CD4-positive, alpha-beta T cell treated with Interleukin-15 for 4 hours (primary cell): ENCODE measurements around the gene PDGFB.

ENCODE experiments used
- DNase-seq: peaks from one replicate; pipeline ENCODE4 v3.0.0-alpha.2; 2020; ENCODE audit warnings: low spot score

The PDGFB gene

DNA sequence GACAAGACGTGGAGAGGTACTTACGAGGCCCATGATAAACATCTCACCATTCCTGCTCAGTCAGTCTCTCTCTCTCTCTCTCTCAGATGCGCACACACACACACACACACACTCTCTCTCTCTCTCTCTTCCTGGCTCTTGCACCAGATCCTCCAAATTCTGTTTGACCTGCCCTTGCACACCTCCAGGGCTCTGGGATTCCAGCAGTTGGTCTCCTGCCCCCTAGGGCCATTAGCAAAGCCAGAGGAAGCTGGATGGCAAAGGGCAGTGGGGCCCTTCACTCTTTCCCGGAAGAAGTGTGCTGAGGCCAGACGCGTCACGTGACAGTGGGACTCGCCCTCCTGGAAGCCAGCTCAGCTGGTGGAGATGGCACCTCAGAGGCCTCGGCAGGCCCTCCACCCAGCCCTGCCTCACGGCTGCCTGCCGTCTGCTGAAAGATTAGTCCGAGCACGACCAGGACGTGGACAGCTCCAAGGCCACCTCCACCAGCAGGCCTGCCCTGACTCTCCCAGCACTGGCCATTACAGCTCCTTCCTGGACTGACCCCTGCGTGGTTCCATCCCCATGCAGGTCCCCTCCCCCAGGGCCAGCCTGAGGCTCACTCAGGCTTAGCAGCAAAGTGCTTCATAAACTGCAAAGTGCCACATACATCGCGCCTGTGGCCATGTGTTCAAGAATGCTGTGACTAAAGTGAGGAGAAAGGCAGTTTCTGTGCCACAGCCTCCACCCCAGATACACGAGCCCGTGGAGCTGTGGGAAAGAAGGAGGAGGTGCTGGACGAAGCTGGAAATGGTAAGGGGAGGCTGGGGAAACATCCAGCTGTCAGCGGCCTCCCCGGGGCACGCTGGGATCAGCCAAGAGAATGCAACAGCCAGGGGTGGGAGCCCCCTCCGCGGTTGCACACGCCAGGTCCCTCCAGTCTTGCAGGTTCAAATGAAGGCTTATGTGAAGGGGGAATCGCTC, 3.7 kb downstream of the PDGFB start:
- DNase-seq: peak; percentile 54

DNA sequence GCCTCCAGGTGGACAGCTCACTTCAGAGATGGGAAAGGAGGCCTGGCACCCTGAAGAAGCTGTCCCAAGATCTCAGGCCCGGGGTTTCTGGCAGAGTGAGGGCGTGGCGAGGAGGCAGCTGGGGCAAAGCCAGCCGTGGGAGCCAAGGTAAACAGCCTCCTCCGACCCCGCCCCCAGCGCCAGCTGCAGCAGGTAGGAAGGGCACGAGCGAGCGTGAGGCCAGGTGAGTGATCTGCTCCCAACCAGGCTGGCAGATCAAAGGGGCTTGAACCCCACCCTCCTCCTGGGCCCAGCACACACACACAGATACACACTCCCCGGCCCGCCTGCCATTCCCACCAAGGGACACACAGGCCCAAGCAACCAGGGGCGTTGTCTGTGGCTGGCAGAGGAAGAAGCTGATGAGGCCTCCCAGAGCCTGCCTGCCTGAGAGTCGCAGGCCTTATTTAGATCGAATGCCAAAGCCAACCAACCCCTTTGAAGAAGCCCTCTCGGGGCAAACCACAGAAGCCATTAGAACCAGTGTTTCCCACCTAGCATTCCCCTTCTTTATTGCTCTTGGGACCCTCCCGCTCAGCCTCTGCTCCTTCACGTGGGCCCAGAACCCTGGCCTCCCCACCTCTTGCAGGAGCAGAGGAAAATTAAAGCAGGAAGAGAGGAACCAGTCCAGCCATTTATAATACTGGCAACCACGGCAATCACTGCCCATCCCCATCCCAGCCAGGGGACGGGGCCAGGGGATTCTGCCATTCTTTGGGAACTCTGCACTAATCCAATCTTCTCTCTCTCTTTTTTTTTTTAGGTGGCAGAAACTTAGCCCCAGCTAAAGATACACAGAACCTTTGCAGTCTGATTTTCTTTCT, 5.0 kb downstream of the PDGFB start:
- no peak for DNase-seq

DNA sequence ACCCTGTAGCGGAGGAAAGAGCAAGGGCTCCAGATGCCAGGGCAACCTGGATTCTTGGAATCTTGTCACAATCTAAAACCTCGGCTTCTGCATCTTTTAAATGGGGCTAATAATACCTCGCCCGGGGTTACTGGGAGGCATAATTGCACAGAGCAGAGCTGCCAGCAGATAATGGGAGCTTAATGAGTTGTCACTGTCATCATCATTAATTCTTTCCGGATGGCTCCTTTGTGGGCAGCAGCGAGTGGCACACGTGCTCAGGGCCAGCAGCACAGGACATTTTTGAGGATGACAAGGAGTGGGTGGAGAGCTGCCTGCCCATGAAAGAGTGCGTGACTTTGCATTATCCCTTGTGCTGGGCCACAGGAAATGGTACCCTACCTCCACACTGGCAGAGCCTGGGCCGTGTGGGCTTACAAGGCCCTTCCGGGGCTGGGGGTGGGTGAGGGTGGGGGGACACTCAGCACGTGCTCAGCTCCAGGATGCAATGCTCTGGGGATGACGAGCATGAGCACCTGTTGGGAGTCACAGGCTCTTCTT, 5.7 kb downstream of the PDGFB start:
- DNase-seq: no peak

DNA sequence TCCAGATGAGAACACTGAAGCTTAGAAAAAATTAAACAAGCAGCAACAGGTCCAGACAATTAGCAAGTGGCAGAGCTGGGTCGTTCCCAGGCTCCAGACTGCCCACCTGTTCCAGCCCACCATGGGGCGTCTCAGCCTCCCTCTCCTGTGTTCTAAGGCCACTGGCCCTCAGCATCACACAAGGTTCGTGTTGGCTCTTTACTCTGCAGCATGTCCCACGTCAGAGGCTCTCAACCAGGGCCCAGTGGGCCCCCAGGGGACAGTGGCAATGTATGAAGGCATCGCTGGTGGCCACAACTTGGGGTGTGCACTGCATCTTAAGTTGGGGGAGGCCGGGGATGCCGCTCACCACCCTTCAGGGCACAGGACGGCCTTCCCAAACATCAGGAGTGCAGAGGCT, 6.2 kb downstream of the PDGFB start:
- DNase-seq: no peak

DNA sequence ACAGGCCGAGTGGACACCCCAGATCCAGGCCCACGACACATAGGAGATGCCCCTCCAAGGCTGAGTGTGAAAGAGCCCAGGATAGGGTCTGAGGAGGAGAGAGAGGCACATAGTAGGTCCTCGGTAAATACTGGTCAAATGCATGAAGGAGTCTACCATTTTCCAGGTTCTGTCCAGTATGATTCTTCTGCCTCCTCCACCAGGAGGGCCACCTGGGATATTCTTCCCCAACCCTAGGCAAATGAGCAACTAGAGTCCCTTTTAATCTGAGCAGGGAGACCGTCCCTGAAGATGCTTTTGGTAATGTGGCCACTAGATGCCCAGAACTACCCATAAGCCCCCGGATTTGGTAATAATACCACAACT, 6.7 kb downstream of the PDGFB start:
- no peak for DNase-seq

DNA sequence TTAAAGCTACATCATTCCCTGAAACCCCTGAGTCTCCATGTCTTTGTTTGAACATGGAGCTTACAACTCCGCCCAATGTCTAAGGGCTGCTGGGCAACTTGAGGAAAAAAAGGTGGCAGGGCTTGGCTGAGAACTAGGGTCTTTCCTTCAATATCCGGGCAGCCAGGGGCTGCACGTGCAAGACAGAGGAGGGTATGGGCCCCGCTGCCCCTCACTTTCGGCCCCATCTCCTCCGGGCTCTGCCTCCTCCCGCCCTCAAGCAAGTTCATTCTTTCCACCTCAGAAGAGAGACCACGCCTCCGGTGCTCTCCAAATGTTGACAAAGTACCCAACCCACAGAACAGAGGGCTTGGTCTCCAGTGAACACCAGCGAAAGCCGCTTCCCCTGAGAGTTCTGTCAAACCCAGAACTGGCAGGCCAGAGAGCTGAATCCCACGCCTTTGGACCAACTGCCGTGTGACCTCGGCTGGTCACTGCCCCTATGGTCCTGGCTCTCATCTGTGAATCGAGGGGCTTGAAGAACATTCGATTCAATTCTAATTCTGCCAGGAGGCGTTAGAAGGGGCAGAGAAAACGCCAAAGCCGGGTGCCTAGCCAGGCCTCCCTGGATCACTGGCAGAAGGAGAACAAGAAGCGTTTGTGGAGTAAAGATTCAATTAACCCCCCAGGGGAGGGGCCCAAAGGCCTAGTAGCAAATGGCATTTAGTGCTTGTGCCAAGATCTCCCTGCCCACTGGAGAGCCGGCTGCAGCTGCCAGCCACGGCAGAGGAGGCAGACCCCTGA, 7.3 kb downstream of the PDGFB start:
- no peak for DNase-seq

DNA sequence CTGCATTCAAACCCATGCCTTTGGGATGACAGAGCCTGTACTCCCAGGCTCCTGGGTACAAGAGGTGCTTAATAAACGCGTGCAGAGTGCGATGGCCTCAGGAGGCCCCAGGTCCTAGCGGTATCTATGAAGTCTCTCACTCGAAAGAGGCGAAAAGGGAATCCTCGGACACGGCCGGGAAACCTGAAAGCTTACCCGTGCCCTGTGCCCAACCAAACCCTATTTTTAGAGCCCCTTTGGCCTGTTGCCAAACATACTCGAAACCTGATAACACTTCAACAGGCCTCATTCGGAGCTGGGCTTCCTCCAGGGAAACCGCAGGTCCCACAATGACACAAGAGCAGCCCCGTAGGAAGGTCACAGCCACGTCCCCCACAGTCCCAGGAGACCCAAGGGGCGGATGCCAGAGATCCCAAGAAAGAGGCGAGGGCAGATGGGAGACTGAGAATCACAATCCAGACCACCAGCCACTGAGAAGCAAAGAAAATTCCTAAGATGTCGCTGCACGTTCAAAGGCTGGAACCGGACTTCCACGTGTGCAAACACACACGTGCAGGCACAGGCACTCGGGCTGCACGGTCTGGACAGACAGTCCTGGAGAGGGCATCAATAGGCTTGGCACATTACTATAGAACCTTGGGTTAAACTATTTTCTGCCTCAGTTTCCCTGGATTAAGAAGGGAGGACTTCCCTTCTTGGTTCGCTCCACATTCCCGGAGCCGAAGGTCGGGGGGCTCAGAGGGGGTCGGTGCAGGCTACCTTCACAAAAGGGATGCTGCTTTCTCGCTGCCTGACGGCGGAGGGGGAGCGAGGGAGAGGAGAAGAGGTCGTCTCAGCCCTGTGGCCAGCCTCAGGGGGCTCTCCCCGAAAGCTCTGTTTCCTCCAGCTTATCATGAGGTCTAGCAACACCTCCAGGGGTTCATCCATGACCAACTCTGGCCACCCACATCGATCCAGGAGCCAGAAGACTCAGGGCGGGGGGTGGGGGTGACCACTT, 8.2 kb downstream of the PDGFB start:
- peak; percentile 57 for DNase-seq

DNA sequence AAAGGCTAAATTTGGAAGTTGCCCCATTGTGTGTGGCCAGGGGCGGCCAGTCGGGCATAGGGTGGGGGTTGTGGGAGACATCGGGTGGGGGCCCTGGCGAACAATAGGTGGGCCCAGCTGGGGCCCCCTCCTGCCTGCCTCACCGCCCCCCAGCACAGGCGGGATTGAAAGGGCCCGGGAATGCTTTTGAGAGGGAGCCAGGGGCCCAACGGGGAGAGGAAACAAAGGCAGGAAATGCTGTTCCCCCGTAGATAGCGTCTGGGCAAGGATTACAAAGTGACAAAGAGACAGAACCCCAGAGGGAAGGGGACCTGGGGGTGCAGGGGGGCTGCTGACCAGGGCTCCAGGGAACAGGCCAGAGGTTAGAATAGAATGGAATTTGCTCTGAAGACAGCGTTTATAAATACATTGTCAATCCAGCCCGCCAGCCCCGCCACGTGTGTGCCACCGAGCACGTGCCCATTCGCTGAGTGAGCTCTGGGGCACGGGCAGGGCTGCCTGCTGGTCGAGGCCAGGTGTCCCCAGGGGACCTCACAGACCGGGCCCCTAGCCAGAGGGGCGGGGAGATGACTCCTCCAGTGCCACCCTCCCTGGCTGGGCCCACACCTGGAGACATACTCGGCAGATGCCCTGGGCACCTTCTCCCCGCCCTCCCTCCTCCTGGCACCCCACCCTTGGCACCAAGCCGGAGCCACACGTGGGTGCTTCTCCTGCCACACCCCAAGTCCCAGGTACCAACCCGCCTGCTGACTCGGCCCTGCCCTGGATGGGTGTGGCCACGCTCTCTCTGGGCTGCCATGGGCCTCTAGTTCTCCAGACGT, 9.7 kb downstream of the PDGFB start:
- no peak for DNase-seq

DNA sequence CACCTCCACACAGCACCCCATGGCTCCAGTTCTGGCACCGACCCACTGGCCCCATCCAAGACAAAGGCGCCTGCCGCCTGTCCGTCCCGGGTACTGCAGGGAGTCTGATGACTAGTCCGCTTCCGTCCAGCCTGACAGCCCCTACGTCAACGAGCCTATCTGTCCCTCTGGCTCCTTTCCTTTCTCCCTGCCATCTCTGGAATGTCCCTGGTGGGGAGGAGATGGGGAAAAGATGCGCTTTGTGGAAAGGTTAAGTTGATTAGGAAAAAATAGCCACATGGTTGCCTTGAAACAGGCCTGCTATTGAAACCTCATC, 10.4 kb downstream of the PDGFB start:
- no peak for DNase-seq

DNA sequence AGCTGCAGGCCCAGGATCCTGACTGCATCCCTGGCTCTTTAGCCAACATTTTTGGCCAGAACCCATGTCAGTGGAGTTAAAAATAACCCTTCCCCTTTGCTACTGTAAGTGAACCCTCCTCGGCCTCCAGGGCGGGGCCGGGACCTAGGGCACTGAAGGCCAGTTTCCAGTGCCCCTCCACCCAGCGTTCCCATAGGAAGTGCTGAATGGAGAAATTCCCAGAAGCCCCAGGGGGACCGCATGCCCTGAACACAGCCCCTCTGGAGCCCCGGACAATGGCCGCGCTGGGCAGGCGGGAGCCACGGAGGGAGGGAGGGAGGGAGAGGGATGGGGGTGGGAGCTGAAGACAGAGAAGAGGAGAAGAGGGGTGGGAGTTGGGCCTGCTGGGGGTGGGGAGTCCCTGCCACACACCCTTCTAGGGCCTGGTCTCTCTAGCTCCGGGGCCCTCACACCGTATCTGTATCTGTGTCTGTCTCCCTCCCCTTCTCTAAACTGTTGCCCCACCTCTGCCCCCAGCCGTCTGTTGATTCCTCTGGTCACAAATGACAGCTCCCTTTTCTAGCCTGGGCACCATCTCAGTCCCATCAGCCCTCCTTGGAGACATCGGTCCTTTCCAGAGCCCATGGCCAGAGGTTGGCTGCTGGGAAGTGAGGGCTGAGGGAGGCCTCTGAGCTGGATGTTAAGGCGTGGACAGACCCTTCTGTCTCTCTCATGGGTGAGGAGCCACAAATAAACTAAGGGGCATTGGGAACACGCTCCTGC, 10.9 kb downstream of the PDGFB start:
- no peak for DNase-seq

DNA sequence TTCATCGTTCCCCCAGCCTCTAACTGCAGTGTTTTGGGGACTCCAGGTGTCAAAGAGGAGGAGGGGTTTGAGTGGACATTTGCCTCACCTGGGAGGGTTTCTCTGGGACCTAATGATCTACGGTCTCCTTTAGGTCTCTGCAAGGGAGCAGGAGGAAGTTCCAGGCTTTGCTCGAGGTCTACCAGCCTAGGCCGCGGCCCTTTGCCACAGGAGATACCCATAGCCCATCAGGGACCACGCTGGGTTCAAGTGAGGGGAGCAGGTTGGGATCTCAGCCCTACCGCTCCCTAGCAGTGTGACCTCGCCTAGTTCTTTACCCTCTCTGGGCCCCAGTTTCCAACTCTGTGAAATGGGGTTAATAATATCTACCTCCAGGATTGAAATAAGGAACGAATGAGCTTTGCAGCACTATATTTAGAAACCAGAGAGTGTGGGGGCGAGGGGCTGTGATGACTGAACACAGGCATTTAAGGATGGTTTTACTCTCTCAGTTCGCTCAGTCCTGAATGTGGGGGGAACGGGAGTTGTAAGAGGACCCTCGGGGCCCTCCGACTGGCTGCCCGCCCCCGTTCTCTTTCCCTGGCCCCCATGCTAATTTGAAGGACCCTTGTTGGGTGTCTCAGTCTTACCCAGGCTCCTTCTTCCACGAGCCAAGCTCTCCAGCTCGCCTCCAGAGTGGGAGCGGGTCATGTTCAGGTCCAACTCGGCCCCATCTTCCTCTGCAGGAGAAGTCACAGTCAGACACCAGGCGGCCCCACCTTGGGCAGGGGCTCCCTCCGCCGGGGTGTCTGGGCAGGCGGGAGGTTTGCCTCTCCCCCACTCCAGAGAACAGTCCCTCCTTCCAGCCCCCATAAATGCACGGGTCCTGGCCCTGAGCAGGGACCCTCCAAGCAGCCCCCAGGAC, 11.7 kb downstream of the PDGFB start:
- DNase-seq: no peak

DNA sequence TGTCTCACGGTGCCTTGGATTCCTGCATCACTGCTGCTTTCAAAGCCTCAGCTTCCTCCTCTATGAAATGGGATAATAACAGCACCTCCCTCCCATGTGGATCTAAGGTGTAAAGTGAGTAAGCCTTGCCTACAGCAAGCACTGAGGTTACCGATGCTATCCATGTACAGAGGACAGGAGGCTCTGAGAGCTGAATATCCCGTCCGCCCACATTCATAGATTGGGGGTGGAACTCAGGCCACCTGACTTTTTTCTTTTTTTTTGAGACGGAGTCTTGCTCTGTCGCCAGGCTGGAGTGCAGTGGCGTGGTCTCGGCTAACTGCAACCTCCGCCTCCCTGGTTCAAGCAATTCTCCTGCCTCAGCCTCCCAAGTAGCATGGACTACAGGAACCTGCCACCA, 12.5 kb downstream of the PDGFB start:
- no peak for DNase-seq

DNA sequence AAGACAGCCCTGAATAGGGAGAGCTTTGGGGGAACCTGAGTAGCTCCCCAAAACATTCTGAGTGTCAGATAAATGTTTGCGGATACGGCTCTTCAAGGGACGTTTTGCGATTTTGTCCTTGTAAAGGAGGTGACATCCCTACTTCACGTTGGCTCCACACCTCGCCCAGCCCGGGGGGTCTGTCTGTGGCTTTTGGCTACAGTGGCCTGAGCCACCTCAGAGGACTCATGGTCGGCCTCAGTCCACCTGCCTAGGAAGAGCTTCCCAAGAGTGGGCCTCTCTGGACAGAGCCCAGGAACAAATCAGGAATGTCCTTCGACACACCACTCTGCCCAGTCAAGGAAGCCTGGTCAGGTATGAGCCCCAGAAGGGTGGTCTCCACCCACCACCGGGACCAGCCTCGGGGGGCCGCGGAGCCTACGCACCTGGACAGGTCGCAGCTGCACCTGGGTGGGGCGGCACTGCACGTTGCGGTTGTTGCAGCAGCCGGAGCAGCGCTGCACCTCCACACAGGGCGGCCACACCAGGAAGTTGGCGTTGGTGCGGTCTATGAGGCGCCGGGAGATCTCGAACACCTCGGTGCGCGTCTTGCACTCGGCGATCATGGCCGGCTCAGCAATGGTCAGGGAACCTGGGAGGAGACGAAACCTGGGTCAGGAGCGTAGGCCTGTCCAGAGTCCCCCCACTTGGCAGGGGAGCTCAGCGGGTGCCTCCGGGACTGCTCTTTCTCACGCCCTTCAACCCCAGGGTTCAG, 13.4 kb downstream of the PDGFB start:
- no peak for DNase-seq

DNA sequence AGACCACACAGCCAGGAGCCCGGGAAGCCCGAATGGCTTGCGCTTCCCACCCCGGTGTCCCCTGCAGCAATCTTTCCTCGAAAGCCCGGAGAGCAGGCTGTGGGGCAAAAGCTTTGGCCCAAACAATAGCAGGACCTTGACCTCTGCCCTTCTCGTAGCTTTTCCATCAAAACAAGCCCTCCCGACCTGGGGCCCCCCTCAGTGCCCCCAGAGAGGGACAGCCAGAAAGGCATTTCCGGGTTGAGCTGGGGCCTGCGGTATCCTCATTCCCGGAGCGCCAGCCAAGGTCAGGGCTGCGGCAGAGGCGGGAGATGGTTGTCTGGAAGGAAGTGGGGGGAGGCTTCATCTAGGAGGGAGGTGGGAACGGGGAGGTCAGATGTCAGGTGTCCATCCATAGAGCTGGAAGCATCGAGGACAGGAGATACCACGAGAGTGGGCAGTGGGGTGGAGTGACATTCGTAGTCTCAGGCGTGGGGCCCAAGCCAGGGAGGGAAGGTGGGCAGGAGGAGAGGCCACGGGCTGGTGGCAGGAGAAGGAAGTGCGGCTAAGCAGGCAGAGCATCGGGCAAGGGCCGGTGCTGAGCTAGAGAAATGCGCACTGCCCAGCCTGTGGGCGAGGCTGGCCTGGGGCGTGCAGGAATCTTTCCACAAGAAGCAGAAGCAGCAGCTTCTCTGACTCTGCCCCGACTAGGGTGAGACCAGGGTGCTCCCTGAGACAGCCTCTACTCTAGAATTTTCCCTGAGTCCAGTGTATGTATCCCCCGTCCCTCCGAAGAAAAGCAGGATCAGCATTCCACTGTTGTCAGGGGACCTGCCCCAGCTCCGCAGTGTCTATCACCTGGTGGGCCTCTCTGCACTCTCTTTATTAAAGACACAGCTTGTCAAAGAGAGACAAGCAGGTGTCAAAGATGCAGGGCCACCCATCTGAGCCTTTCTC, 14.3 kb downstream of the PDGFB start:
- no peak for DNase-seq

DNA sequence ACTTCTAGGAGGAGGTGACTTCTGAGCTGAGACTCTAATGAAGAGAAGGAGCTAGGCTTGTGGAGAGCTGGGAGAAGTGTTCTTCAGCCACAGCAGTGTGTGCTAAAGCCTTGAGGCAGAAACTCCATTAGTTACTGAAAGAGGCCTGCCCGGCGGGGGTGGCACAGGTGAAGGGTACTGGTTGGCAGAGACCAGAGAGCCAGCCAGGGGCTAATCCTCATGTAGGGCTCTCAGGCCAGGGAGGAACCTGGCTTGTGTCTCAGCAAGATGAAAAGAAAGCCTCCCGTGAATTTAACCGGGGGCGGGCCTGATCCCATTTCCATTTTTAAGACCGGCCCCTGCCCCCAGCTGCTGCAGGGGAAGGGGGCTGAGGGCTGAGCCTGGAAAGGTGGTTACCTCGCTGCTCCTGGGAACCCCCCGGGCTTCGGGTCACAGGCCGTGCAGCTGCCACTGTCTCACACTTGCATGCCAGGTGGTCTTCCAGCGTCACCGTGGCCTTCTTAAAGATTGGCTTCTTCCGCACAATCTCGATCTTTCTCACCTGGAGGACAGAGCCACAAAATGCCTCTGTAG, 15.0 kb downstream of the PDGFB start:
- DNase-seq: no peak

DNA sequence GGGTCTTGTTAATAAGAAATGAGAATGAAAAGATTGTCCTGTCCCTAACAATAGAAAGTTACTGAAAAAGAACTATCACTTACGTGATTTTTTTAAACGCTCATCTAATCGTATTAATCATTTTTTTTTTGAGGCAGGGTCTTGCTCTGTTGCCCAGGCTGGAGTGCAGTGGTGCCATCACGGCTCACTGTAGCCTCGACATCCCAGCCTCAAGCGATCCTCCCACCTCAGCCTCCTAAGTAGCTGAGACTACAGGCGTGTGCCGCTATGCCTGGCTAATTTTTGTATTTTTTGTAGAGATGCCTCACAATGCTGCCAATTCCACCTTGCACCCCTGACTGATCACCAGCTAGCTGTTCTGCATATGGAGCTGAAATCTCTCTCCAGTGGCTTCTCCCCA, 15.7 kb downstream of the PDGFB start:
- no peak for DNase-seq
